Amygdala (tissue), 56 donors: ENCODE data around the gene SH3D21.
A peak's percentile ranks its signal among the peaks of the same experiment; 100 is the strongest.

Source experiments
- DNase-seq, 56 donors: peaks; one replicate each; lab custom pipeline; 2025; lab: John Stamatoyannopoulos, UW

SH3D21 gene

GRCh38 chr1:36352910-36353878 is 47.0 kb downstream of the SH3D21 start:
- DNase-seq: no peak

GRCh38 chr1:36354486-36354885 is 48.3 kb downstream of the SH3D21 start:
- no peak for DNase-seq

DNA sequence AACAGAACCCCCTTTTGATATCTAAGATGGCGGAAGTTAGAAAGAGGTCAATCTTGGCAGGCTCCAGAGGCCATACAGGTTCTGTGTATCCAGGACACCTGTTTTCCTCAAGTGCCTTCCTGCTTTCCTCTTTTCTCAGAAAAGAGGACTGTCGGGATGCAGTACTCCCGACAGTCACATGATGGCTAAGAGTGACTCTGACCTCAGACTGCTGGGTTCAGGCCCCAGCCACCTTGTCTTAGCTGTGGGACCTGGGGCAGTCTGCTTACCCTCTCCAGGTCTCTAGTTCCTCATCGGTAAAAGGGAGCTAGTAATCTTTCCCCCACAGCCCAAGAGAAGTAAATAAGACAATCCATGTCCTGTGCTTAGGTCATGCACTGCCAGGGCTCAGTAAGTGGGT is 49.6 kb downstream of the SH3D21 start:
- DNase-seq: no peak

- no peak for DNase-seq
These were observed 52.4 kb downstream of the SH3D21 start for GRCh38 chr1:36358514-36359084.

DNA sequence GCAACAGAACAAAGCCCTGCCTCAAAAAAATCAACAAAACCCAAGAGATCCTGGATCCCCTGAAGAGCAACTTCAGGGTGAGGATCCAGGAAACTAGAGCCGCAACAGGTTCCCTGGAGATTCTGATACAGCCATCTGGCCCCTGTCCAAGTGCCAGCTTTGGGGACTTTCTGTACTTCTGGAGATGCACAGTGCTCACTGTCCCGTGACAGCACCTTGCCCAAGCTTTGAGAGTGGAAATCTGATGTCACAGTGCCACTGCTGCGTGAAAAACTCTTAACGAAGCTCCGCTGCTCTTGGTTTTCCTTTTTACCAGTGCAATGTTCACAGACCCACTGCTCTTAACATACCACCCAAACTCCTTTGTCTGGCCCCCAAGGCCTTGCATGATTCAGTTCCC is 53.2 kb downstream of the SH3D21 start:
- no peak for DNase-seq

GRCh38 chr1:36359911-36360550 is 53.9 kb downstream of the SH3D21 start:
- no peak for DNase-seq

DNA sequence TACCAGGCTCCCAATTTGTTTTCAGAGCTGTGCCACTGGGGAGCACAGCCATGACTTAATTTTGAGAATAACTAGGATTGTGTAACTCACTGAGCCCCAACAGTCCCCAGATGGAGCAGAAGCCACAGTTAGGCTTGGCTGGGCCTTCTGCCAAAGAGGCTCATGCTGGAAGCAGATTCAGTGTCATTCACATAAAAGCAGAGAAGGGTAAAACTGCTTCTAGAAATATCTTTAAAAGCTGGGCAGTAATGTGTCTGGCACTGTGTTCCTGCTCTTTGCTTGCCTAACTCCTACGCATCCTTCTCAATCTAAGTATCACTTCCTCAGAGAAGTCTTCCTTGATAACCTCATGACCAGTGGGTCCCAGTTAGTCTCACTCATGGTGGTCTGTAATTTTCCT is 59.2 kb downstream of the SH3D21 start:
- peak in 37 of 56 donors; percentile 7 to 80 (median 32) for DNase-seq

DNA sequence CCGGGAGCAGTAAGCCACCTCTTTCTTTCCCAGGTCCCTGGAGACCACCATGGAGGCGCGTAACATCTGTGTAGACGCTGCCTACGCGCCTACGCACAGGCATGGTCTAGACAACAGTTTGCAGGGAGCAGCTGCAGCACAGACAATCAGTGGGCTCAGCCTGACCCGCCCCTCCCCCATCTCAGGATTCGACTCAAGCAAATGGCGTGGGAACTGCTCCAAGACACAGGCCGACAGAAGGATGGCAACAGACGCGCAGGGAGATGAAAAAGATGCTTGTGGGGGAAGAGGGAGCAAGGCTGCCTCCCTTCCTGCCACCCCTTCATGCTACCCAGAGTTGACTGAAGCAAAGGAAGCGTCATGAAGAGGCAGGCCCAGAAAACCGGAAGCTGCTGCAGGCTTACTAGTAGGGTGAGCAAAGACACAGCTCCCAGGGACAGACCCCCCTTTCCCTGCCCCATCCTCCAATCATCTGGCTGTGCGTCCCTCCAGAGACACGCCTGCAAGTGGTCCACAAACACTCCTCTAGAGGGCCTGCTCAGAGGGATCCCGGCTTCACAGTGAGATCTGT is 60.0 kb downstream of the SH3D21 start:
- DNase-seq: peak in 53 of 56 donors; percentile 19 to 93 (median 65)

DNA sequence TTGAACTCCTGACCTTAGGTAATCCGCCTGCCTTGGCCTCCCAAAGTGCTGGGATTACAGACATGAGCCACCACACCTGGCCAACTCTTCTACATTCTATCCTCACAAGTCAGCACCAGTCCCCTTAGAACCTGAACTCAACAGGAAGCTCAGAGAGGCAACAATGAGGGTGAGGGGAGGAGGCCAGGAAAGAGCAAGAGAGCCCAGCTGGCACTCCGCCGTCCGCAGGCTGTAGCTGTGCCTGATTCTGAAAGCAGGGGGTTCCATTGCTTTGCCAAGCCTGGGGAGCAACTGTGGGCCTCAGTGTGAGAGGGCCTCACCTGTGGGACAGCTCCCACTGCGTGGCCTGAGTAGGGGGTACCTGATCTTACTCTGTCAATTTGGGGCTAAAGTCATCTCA is 60.9 kb downstream of the SH3D21 start:
- DNase-seq: no peak

GRCh38 chr1:36367798-36368197 is 61.6 kb downstream of the SH3D21 start:
- DNase-seq: no peak

DNA sequence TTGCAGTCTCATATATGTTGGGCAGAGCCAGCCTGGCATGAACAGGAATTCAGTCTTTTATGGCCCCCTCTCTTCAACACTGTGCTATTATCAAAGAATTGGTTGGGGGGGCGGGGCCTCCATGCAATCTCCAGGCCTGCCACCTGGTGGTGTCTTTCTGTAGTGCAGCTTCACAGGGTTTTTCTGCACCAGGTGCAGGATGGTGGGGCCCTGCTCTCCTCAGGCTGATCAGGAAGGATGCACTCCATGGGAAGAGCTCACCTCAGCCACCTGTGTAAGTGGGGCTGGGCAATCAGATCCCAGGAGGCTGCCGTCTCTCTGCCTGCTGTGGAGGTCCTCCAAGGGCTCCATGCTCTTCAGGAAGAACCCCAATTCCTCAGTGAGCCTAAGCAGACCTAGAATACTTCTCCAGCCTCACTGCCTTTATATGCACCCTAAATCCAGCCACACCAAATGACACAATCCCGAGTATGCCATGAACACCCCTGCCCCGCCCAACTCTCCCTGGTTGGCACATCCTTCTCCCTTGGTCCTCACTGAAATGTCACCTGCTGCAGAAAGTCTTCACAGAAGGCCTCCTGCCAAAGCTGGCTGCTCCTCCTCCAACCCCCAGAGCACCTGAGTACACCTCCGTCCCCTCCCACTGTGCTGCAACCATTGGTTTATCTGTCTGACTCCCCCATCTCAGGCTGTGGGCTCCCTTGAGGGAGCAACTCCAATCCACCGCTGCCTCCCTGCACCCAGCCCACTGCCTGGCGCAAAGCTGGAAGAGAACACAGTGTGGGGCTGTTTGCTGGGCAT is 63.1 kb downstream of the SH3D21 start:
- DNase-seq: peak in 48 of 56 donors; percentile 9 to 82 (median 35)
